Measurements from ENCODE around the gene CHD6.

DNA sequence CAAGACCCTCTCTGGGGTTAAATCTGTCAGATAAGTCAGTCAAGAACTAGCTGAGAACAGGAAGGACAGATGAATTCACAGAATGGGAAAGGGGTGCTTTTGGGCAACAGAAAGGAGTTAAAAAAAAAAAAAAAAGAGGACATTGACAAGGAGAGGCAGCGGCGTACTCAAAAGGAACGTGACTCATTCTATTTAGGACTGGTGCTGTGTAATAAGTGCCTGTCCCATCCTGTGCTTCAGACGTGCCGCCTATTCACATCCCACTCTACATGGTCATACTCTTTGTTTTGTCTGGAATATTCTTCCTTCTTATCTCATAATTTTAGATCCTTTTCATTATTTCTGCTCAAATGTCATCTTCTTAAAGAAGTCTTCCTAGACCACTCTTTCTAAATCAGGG, 150.5 kb downstream of the CHD6 start:
- TF ChIP-seq OSR1 (CRISPR knock-in tag; IDR thresholded peaks at IDR 0.05) (no peak), TOX (CRISPR knock-in tag; IDR thresholded peaks at IDR 0.05; ENCODE audit: borderline replicate concordance) (no peak)
